ENCODE measurements around the gene ZNF689.
"Not testable (repeated sequence)": the region's sequence is repeated elsewhere in the genome, so short reads cannot be mapped to it uniquely, and the experiment has no call there.

Gene ZNF689

GRCh38 chr16:30609002-30609925 lies 925 bp downstream of the ZNF689 start:
- Histone ChIP-seq H3K27me3 (ENCODE audit: insufficient read depth, low read length) (no peaks in the 10 kb centered on the region), H3K27ac (ENCODE audit: low read length) (peak overlapping the region; percentile 89), H3K9ac (ENCODE audit: low read depth, low read length) (peak overlapping the region; percentile 98), H3K4me1 (ENCODE audit: insufficient read depth, low read length) (no peaks in the 10 kb centered on the region), H3K9me3 (ENCODE audit: insufficient read depth, low read depth, low read length) (no peaks in the 10 kb centered on the region), H3K4me3 (ENCODE audit: low read length) (peak overlapping the region; percentile 86), H3K36me3 (ENCODE audit: insufficient read depth, low read depth, low read length) (peaks cover 36% of the 10 kb centered on the region)

GRCh38 chr16:30606004-30606403 lies 4.2 kb downstream of the ZNF689 start:
- peaks cover 59% of the 10 kb centered on the region for H3K36me3 ChIP-seq (ENCODE audit: insufficient read depth, low read depth, low read length)
- no peak overlapping the region for H3K9ac ChIP-seq (ENCODE audit: low read depth, low read length)
- H3K27ac ChIP-seq (ENCODE audit: low read length): no peak overlapping the region
- H3K4me1 ChIP-seq (ENCODE audit: insufficient read depth, low read length): no peaks in the 10 kb centered on the region
- no peaks in the 10 kb centered on the region for H3K27me3 ChIP-seq (ENCODE audit: insufficient read depth, low read length)
- H3K4me3 ChIP-seq (ENCODE audit: low read length): no peak overlapping the region
- H3K9me3 ChIP-seq (ENCODE audit: insufficient read depth, low read depth, low read length): no peaks in the 10 kb centered on the region

- H3K9ac ChIP-seq (ENCODE audit: low read depth, low read length): no peak overlapping the region
- H3K27me3 ChIP-seq (ENCODE audit: insufficient read depth, low read length): no peaks in the 10 kb centered on the region
- H3K4me1 ChIP-seq (ENCODE audit: insufficient read depth, low read length): no peaks in the 10 kb centered on the region
- no peaks in the 10 kb centered on the region for H3K9me3 ChIP-seq (ENCODE audit: insufficient read depth, low read depth, low read length)
- no peak overlapping the region for H3K27ac ChIP-seq (ENCODE audit: low read length)
- H3K36me3 ChIP-seq (ENCODE audit: insufficient read depth, low read depth, low read length): peaks cover 59% of the 10 kb centered on the region
- no peak overlapping the region for H3K4me3 ChIP-seq (ENCODE audit: low read length)
Measured at GRCh38 chr16:30605158-30605557, 5.0 kb downstream of the ZNF689 start.

- no peaks in the 10 kb centered on the region for H3K9me3 ChIP-seq (ENCODE audit: insufficient read depth, low read depth, low read length)
- no peak overlapping the region for H3K4me3 ChIP-seq (ENCODE audit: low read length)
- H3K9ac ChIP-seq (ENCODE audit: low read depth, low read length): no peak overlapping the region
- H3K4me1 ChIP-seq (ENCODE audit: insufficient read depth, low read length): no peaks in the 10 kb centered on the region
- H3K27ac ChIP-seq (ENCODE audit: low read length): no peak overlapping the region
- H3K27me3 ChIP-seq (ENCODE audit: insufficient read depth, low read length): no peaks in the 10 kb centered on the region
- peaks cover 59% of the 10 kb centered on the region for H3K36me3 ChIP-seq (ENCODE audit: insufficient read depth, low read depth, low read length)
Measured at GRCh38 chr16:30604316-30604947, 5.8 kb downstream of the ZNF689 start.

- no peaks in the 10 kb centered on the region for H3K4me1 ChIP-seq (ENCODE audit: insufficient read depth, low read length)
- H3K27ac ChIP-seq (ENCODE audit: low read length): no peak overlapping the region
- no peak overlapping the region for H3K4me3 ChIP-seq (ENCODE audit: low read length)
- no peaks in the 10 kb centered on the region for H3K27me3 ChIP-seq (ENCODE audit: insufficient read depth, low read length)
- peaks cover 59% of the 10 kb centered on the region for H3K36me3 ChIP-seq (ENCODE audit: insufficient read depth, low read depth, low read length)
- H3K9ac ChIP-seq (ENCODE audit: low read depth, low read length): no peak overlapping the region
- H3K9me3 ChIP-seq (ENCODE audit: insufficient read depth, low read depth, low read length): no peaks in the 10 kb centered on the region
Measured at GRCh38 chr16:30603945-30604315, 6.3 kb downstream of the ZNF689 start.

- H3K27me3 ChIP-seq (ENCODE audit: insufficient read depth, low read length): no peaks in the 10 kb centered on the region
- H3K9ac ChIP-seq (ENCODE audit: low read depth, low read length): no peak overlapping the region
- H3K36me3 ChIP-seq (ENCODE audit: insufficient read depth, low read depth, low read length): peaks cover 51% of the 10 kb centered on the region
- H3K4me1 ChIP-seq (ENCODE audit: insufficient read depth, low read length): no peaks in the 10 kb centered on the region
- no peak overlapping the region for H3K4me3 ChIP-seq (ENCODE audit: low read length)
- H3K27ac ChIP-seq (ENCODE audit: low read length): no peak overlapping the region
- no peaks in the 10 kb centered on the region; the same call in 1 of the 2 replicates for H3K9me3 ChIP-seq (ENCODE audit: insufficient read depth, low read depth, low read length)
Measured at GRCh38 chr16:30602616-30603277, 7.4 kb downstream of the ZNF689 start.

- Histone ChIP-seq H3K4me3 (ENCODE audit: low read length) (no peak overlapping the region), H3K9ac (ENCODE audit: low read depth, low read length) (no peak overlapping the region), H3K9me3 (ENCODE audit: insufficient read depth, low read depth, low read length) (no peaks in the 10 kb centered on the region; the same call in 1 of the 2 replicates), H3K27ac (ENCODE audit: low read length) (no peak overlapping the region), H3K36me3 (ENCODE audit: insufficient read depth, low read depth, low read length) (peaks cover 44% of the 10 kb centered on the region), H3K4me1 (ENCODE audit: insufficient read depth, low read length) (no peaks in the 10 kb centered on the region), H3K27me3 (ENCODE audit: insufficient read depth, low read length) (no peaks in the 10 kb centered on the region)
Measured at GRCh38 chr16:30601966-30602365, 8.2 kb downstream of the ZNF689 start.

- H3K36me3 ChIP-seq (ENCODE audit: insufficient read depth, low read depth, low read length): peaks cover 37% of the 10 kb centered on the region
- H3K27ac ChIP-seq (ENCODE audit: low read length): no peak overlapping the region
- no peak overlapping the region for H3K9ac ChIP-seq (ENCODE audit: low read depth, low read length)
- H3K4me3 ChIP-seq (ENCODE audit: low read length): no peak overlapping the region
- no peaks in the 10 kb centered on the region; the same call in 1 of the 2 replicates for H3K9me3 ChIP-seq (ENCODE audit: insufficient read depth, low read depth, low read length)
- no peaks in the 10 kb centered on the region for H3K27me3 ChIP-seq (ENCODE audit: insufficient read depth, low read length)
- H3K4me1 ChIP-seq (ENCODE audit: insufficient read depth, low read length): no peaks in the 10 kb centered on the region
Measured at GRCh38 chr16:30600929-30601328, 9.3 kb downstream of the ZNF689 start.

GRCh38 chr16:30600215-30600614 lies 10.0 kb downstream of the ZNF689 start:
- H3K36me3 ChIP-seq (ENCODE audit: insufficient read depth, low read depth, low read length): peaks cover 33% of the 10 kb centered on the region
- no peaks in the 10 kb centered on the region for H3K4me1 ChIP-seq (ENCODE audit: insufficient read depth, low read length)
- H3K9ac ChIP-seq (ENCODE audit: low read depth, low read length): no peak overlapping the region
- no peak overlapping the region for H3K4me3 ChIP-seq (ENCODE audit: low read length)
- no peaks in the 10 kb centered on the region; the same call in 1 of the 2 replicates for H3K9me3 ChIP-seq (ENCODE audit: insufficient read depth, low read depth, low read length)
- H3K27ac ChIP-seq (ENCODE audit: low read length): no peak overlapping the region
- H3K27me3 ChIP-seq (ENCODE audit: insufficient read depth, low read length): no peaks in the 10 kb centered on the region

- H3K27me3 ChIP-seq (ENCODE audit: insufficient read depth, low read length): no peaks in the 10 kb centered on the region
- no peaks in the 10 kb centered on the region for H3K4me1 ChIP-seq (ENCODE audit: insufficient read depth, low read length)
- H3K36me3 ChIP-seq (ENCODE audit: insufficient read depth, low read depth, low read length): peaks cover 3% of the 10 kb centered on the region; the same call in 1 of the 2 replicates
Measured at GRCh38 chr16:30592871-30593270, 17.3 kb downstream of the ZNF689 start.

GRCh38 chr16:30590869-30591268 lies 19.3 kb downstream of the ZNF689 start:
- peaks cover 12% of the 10 kb centered on the region; the same call in 1 of the 2 replicates for H3K36me3 ChIP-seq (ENCODE audit: insufficient read depth, low read depth, low read length)
- not testable (repeated sequence) for H3K4me3 ChIP-seq (ENCODE audit: low read length); H3K27ac ChIP-seq (ENCODE audit: low read length); H3K9ac ChIP-seq (ENCODE audit: low read depth, low read length); H3K4me1 ChIP-seq (ENCODE audit: insufficient read depth, low read length); H3K27me3 ChIP-seq (ENCODE audit: insufficient read depth, low read length); H3K9me3 ChIP-seq (ENCODE audit: insufficient read depth, low read depth, low read length)

More at GRCh38 chr16:30592871-30593270, 17.3 kb downstream of the ZNF689 start:
- Histone ChIP-seq H3K9me3 (ENCODE audit: insufficient read depth, low read depth, low read length) (no peaks in the 10 kb centered on the region), H3K27ac (ENCODE audit: low read length) (no peak overlapping the region), H3K9ac (ENCODE audit: low read depth, low read length) (no peak overlapping the region), H3K4me3 (ENCODE audit: low read length) (no peak overlapping the region)

Measured in iPS-20b (cell line).